Neural cell (in vitro differentiated cells): ENCODE measurements around the gene ATL2.

Source experiments
- CTCF ChIP-seq: fragments of 450-650 bp; IDR thresholded peaks from 2 replicates; pipeline ENCODE4 v1.5.1; 2014; ENCODE audit warnings: antibody characterized with exemption, mild to moderate bottlenecking, moderate library complexity; ENCODE audit not compliant: poor library complexity, severe bottlenecking
- EP300 ChIP-seq: fragments of 450-650 bp; conservative IDR thresholded peaks from 2 replicates; pipeline ENCODE4 v1.6.1; 2014; ENCODE audit warnings: antibody characterized with exemption, mild to moderate bottlenecking, moderate library complexity; ENCODE audit not compliant: poor library complexity, severe bottlenecking
- POLR2AphosphoS5 ChIP-seq: IDR thresholded peaks from 2 replicates; pipeline ENCODE4 v1.6.1; 2012

- TF ChIP-seq CTCF (no peak), POLR2AphosphoS5 (no peak), EP300 (no peak)
Observed at GRCh38 chr2:38268691-38269327, 108.3 kb downstream of the ATL2 start.
